ENCODE data around the gene CRIM1.

DNA sequence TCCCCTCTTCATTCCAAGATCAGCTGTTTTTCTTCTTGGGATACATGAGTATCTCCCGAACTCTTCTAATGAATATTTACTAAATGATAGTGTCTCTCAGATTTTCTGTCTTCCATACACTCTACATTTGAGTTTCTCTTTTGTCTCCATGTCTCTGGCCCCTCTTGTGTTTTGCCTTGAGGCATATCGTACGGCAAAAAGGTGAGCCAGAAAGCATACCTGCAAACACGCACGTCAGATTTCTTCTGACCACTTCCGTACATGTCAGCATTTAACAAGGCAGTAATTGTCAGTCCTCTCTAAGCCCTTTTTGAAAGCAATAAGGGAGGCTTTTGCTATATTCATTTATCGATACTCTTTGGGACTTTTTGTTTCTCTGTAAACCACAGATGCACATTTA, 160.0 kb downstream of the CRIM1 start:
- TF ChIP-seq, protein P1, sequence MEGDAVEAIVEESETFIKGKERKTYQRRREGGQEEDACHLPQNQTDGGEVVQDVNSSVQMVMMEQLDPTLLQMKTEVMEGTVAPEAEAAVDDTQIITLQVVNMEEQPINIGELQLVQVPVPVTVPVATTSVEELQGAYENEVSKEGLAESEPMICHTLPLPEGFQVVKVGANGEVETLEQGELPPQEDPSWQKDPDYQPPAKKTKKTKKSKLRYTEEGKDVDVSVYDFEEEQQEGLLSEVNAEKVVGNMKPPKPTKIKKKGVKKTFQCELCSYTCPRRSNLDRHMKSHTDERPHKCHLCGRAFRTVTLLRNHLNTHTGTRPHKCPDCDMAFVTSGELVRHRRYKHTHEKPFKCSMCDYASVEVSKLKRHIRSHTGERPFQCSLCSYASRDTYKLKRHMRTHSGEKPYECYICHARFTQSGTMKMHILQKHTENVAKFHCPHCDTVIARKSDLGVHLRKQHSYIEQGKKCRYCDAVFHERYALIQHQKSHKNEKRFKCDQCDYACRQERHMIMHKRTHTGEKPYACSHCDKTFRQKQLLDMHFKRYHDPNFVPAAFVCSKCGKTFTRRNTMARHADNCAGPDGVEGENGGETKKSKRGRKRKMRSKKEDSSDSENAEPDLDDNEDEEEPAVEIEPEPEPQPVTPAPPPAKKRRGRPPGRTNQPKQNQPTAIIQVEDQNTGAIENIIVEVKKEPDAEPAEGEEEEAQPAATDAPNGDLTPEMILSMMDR (IDR thresholded peaks at IDR 0.05) = no peak
- TF ChIP-seq ZFX (IDR thresholded peaks at IDR 0.05; ENCODE audit: borderline replicate concordance) = no peak

Data from 22Rv1 (cell line).